Stimulated activated CD8-positive, alpha-beta memory T cell treated with anti-CD3 and anti-CD28 coated beads, Interleukin-2, amount 100 ng/mL, for 48 hours (primary cell): ENCODE measurements around the gene HYAL3.

Experiments
- DNase-seq, 2 donors: peaks; one replicate each; pipeline ENCODE4 v3.0.0-alpha.2; 2020; ENCODE audit warnings: low read depth in 2 of 2

The HYAL3 gene

GRCh38 chr3:50298836-50299637 is at the start of gene HYAL3, which contains the start of gene NAA80:
Gene HYAL3, minus strand, starts transcription at chr3:50299405. Its CDS starts 3,803 bp downstream, at chr3:50295602.
Gene NAA80, minus strand, starts transcription at chr3:50299405. Its CDS starts 1,942 bp downstream, at chr3:50297463.
- DNase-seq: peak; percentile 98 to 99

DNA sequence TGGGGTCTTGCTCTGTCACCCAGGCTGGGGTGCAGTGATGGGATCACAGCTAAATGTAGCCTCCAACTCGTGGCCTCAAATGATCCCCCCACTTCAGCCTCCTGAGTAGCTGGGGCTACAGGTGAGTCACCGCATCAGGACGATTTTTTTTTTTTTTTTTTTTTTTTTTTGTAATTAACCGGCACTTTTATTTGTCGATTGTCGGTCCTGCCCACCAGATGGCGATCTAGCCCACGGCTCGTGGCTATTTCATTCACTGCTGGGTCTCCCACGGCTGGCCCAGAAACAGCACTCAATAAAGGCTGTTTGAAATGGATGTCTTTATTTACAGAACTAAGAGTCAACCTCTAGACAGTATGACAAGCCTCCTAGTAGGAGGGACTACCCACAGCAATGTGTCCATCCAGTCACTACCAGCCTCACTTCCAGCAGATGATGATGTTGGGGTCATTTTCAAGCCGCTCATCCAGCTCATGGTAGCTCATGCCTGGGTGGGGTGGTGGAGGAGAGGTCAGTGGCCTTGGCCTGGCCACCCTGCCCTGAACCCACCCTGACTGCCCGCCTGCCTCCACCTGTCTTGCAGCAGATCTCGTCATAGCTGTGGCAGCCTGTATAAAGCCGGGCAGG is 48.1 kb upstream of the HYAL3 start:
- peak; percentile 53 to 56 for DNase-seq

DNA sequence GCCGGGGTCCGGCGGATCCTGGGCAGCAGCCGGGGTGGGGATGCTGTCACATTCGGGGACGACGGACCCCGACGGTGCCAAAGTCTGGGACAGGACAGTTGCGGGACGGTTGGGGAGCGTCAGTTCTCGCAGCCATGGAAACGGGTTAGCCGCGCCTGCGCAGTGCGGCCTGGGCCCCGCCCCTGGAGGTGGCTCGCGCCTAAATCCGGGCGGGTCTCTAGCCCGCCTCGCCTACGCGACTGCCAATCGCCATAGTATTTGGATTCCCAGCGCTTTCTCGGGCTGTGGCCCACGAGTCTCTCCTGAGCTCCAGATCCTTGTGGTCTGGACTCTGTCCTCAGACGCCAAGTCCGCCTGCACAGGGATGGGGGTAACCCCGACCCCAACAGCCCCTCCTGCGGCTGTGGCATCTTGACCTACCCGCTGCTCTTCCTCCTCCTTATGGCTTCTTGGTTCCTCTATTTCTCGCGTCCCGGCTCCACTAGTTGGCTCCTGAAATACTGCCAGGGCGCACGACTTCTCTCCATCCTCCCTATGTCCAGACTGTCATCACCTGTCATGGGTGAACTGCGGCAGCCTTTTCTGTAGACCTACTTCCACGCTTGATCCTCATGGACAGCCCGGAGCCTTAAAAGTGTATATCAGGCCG is 46.5 kb upstream of the HYAL3 start, which contains the start of gene ZMYND10:
Gene ZMYND10 (minus strand): TSS at position 147 of the 649 bp plus-strand sequence. CDS start 153 bp downstream, outside the sequence.
- peak; percentile 66 to 68 for DNase-seq

DNA sequence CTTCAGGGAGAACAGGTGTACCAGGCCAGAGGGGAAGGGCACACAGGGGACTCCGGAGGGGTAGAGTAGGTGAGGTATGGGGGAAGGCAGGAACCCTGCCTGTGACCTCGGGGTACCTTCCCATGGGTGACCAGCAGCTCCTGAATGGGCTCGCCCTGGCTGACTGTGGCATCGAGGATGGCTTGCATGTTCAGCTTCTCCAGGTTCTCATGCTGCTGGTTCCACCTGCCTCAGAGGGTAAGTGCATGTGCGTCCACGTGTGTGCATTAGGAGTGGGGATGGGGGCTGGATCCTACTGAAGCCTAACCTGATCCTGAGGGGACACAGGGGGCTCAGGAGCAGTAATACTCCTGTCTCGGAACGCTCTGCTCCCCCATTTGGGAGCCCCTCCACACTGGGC is 45.8 kb upstream of the HYAL3 start:
- DNase-seq: no peak

DNA sequence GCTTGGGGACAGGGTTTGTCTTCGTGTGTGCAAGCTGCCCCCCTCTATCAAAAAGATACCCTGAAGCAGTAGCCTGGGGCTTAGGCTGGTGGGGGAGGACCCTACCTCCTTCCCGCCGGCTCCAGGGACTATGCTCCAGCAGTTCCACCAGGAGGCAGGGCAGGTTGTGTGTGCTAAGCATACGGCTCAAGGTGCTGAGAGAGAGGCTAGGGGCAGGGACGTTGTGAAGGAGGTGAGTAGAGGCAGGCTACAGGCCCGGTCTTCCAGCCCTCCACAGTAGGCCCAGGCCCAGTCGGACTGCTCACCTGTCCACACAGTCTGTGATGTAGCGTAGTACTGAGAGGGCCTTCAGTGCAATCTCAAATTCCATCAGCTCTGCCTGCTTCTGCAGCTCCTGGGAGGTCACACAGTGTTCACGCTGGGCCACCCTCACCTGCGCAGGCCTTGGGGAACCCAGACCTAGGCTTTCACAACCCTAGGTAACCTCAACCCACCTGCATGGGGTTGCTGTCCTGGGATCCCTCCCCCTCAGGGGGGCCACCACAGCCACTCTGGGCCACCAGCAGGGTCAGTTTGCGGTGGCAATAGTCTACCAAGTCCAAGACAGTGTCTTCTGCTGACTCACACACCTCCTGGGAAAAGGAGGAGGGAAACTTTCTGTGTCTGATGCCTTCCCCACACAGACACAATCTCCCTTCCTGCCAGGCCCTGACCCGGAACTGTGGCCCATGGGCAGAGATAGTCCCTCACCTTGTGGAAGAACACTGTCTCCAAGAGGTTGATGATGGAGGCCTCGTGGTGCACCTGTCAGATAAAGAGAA is 43.8 kb upstream of the HYAL3 start:
- no peak for DNase-seq

- no peak for DNase-seq
Observed at GRCh38 chr3:50341996-50342650, 42.9 kb upstream of the HYAL3 start.

DNA sequence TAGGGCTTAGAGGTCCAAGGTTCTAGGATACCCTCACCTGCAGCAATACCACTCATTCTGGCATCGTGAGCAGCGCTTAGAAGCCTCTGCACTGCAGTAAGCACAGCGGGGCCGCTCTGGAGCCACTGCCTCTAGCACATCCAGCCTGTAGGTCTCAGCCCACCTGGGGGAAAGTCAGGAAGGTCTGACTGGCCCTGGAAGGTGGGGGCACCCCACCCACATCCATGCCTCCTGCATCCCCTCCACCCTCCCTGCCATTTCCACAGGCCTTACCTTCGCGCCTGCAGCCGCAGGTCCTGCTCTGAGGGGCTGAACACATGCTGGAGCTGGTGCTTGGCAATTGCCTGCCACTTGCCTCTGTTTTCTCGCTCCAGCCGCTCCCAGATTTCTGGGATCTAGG is 42.3 kb upstream of the HYAL3 start:
- DNase-seq: no peak

- peak; percentile 66 to 77 for DNase-seq
Observed at GRCh38 chr3:50340448-50341329, 41.5 kb upstream of the HYAL3 start, which contains the start of gene RASSF1. Gene RASSF1, minus strand, starts transcription at chr3:50340836. Its CDS starts 31 bp downstream, at chr3:50340805.

DNA sequence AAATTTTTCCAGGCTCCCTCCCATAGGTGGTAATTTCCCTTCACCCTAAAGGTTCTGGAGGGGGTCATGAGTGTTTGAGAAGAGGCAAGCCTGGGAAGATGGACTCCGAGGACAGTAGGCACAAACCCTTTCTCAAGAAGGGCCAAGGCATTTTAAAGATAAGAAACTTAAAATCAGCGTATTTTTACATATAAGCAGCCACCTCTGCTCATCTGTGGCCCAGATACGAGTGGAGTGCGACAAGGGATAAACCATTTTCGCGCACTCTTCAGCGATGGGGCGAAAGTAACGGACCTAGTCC is 40.9 kb upstream of the HYAL3 start:
- no peak for DNase-seq

DNA sequence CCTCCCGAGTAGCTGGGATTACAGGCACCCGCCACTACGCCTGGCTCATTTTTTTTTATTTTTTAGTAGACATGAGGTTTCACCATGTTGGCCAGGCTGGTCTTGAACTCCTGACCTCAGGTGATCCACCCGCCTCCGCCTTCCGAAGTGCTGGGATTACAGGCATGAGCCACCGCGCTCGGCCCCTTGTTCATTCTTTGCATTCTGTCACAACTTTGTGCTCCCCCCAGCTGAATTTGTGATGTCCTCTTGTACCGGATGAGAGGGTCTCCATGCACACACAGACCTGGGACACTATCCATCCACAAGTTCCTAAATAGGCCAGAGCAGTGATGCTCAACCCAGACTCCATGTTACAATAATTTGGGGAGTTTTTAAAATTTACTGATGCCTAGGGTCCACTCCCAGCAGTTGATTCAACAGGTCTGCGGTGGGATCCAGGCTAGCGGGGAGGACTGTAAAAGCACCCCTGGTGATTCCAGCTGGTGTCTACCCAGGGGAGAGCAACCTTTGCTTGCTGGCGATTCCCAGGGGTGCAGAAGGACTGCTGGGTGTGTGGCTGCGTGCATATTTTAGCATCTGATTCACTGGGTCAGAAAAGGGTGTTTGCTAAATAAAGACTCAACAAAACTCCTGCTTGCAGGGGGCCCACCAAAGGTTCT is 40.4 kb upstream of the HYAL3 start:
- DNase-seq: no peak

DNA sequence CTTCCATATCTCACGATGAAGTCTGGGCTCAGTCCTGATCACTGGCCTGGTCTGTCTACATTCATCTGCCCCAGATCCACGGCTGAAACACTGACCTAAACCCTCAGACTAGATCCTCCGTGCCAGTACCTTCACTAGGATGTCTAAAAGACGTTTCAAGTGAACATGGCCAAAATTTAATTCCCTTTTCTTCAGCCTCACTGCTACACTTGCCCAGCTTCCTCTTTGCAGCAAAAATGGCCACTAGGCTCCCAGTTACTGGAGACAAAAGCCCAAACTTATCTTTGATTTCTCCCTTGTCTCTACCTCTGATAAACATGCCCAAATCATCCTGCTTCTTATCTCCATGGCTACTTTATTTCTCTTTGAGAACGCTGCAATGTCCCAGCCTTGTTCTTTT is 39.8 kb upstream of the HYAL3 start:
- no peak for DNase-seq

- DNase-seq: peak; percentile 96
Observed at GRCh38 chr3:50337175-50337861, 38.1 kb upstream of the HYAL3 start.

GRCh38 chr3:50336452-50337174 is 37.4 kb upstream of the HYAL3 start:
- no peak for DNase-seq

DNA sequence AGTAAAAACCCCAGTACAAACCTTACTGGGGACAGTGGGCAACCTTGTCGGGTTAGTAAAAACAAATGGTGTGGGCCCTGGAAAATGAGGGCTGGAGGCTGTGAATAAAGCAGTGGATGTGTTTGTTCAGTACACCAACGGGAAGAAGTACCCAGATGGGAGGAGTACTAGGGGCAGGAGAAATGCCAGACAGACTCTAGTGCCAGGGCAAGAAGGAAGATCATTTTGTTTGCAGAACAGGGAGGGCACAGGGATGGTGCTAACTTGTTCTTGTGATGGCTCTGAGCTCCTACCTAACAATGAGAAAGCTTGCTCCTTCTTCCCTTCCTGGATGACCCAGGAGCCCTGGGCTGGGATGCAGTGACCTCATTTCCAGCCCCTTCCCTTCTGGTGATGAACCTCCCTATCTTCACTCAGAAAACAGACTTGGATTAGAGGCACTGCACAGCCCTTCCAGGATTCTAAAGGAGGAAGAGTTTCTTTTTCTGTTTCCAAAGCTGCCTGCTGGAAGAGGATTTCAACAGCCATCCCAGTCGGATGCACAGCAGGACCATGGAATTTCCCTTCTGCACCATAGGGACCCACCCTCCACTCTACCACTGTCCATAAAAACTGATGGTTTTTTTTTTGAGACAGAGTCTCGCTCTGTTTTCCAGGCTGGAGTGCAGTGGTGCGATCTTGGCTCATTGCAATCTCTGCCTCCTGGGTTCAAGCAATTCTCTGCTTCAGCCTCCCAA is 35.3 kb upstream of the HYAL3 start:
- no peak for DNase-seq

- DNase-seq: no peak
Observed at GRCh38 chr3:50333744-50334328, 34.6 kb upstream of the HYAL3 start.

DNA sequence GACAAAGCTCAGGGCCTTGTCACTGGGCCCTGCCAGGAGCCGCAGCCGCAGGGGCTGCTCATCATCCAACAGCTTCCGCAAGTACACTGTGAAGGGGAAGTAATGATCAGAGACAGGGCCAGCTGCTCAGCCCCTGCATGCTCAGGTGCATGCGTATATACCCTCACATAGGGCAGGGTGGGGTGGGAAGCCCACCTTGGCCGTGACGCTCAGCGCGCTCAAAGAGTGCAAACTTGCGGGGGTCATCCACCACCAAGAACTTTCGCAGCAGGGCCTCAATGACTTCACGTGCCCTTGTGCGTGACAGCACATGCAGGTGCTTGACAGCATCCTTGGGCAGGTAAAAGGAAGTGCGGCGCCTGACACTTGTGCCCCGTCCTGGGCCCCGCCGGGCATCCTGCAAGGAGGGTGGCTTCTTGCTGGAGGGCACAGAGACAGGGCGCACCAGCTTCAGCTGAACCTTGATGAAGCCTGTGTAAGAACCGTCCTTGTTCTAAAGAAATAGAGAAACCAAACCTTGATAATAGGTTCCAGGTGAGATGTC is 32.2 kb upstream of the HYAL3 start:
- no peak for DNase-seq

GRCh38 chr3:50330330-50330729 is 31.1 kb upstream of the HYAL3 start:
- DNase-seq: no peak
